ENCODE data around the gene NDUFS1. TPM values are rescaled to one million over a fixed set of nuclear protein-coding genes. Genes with fewer than 3 reads are reported as not detected.

NDUFS1 gene
- total and polyA plus RNA-seq, 2 of the 8 experiments (the other 6 are each of a cell fraction or from before 2014, with no cell fraction given) = 42.1 to 97.0 TPM

DNA sequence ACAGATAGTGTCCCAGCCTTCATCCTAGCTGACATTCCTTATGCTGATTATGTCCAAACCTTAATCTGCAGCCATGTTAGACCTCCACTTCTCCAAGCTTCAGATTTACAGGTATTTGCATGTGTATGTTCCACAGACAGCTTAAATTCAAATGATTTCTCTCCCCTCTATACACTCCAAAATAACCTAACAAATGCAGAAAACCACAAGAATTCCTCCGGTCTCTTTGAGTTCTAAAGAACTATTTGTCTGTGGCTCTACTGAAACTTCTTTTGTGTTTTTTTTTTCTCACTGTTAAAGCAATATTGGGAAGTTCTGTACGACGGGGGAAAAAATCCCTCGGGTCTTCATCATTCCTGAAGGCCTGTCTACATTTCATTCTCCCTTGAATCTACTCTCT lies 8.6 kb downstream of the NDUFS1 start:
- H2BK20ac ChIP-seq (ENCODE audit: low read length) = no peak overlapping the region
- H3K9ac ChIP-seq (replicated peaks in 1 of 4; ENCODE audit: extremely low read depth in 1 of 4, low read depth in 3 of 4, low read length in 3 of 4) = no peak overlapping the region
- H3K56ac ChIP-seq (replicated peaks; ENCODE audit: insufficient read length, low read depth, low read length) = no peak overlapping the region
- H3K9me3 ChIP-seq (ENCODE audit: insufficient read depth in 2 of 2, low read depth in 1 of 2, low read length in 1 of 2) = no peaks in the 10 kb centered on the region
- ChIA-PET POLR2A (ENCODE audit: partially characterized antibody) (interaction anchor here (1.1 kb wide), 1 partner anchor 18 kb away, joined by 3 read pairs; no protein-coding TSS in a partner anchor), CTCF (ENCODE audit: partially characterized antibody) (interaction anchor here (1.4 kb wide), 1 partner anchor 142 kb away, joined by 3 read pairs; no protein-coding TSS in a partner anchor)
- 91% methylated on average over 4 of the region's 4 CpGs; no CpG with 5 or more reads in 1 of the 2 experiments for WGBS, 2 experiments (ENCODE audit: extremely low coverage in 1 of 2, insufficient coverage in 1 of 2, insufficient read length in 1 of 2, insufficient replicate concordance in 2 of 2, low coverage in 1 of 2, low lambda C conversion rate in 2 of 2, missing lambda C conversion rate in 1 of 2)
- H3K79me1 ChIP-seq (ENCODE audit: low read depth, low read length) = no peaks in the 10 kb centered on the region
- no peaks in the 10 kb centered on the region for H3K27me3 ChIP-seq (replicated peaks in 1 of 4; ENCODE audit: control insufficient read depth in 3 of 4, extremely low read depth in 1 of 4, insufficient read depth in 3 of 4, low read length in 3 of 4)
- H2BK12ac ChIP-seq (ENCODE audit: low read depth, low read length) = no peak overlapping the region
- H2BK120ac ChIP-seq (replicated peaks; ENCODE audit: low read depth, low read length) = no peak overlapping the region
- no peaks in the 10 kb centered on the region for H3K23me2 ChIP-seq (ENCODE audit: low read depth, low read length)
- no peak overlapping the region for H4K8ac ChIP-seq (ENCODE audit: extremely low read depth, insufficient read depth, low read length)
- H3K23ac ChIP-seq (ENCODE audit: insufficient read length) = no peak overlapping the region
- H3K18ac ChIP-seq (ENCODE audit: extremely low read depth, low read length) = no peak overlapping the region
- H3K4ac ChIP-seq (replicated peaks; ENCODE audit: insufficient read length, low read depth, low read length) = no peak overlapping the region
- no peak overlapping the region for H4K5ac ChIP-seq (ENCODE audit: insufficient read length, low read depth, low read length)
- H3K79me2 ChIP-seq (ENCODE audit: control insufficient read depth in 1 of 2, insufficient read depth in 2 of 2, low read length in 2 of 2) = peaks cover 0 to 35% of the 10 kb centered on the region in 2 experiments; a peak in 2 of 4 replicates
- H2BK15ac ChIP-seq (ENCODE audit: low read length) = no peak overlapping the region
- peaks cover 9 to 57% (median 37%) of the 10 kb centered on the region in 4 experiments for H3K36me3 ChIP-seq (ENCODE audit: control insufficient read depth in 2 of 4, insufficient read depth in 4 of 4, low read length in 3 of 4)
- H3K4me1 ChIP-seq (replicated peaks in 1 of 4; ENCODE audit: control insufficient read depth in 3 of 4, insufficient read depth in 4 of 4, low read length in 3 of 4) = no peaks in the 10 kb centered on the region
- H2BK5ac ChIP-seq (ENCODE audit: low read depth, low read length) = no peak overlapping the region
- no peak overlapping the region for H2AK5ac ChIP-seq (ENCODE audit: low read depth, low read length)
- no peak overlapping the region for H4K91ac ChIP-seq (replicated peaks; ENCODE audit: insufficient read length, low read length)
- no peak overlapping the region for H2AFZ ChIP-seq (ENCODE audit: low read length)
- no peak for DNase-seq (ENCODE audit: low read depth in 1 of 2, low spot score in 2 of 2)
- no peaks in the 10 kb centered on the region for H4K20me1 ChIP-seq (replicated peaks in 1 of 2; ENCODE audit: control insufficient read depth in 1 of 2, insufficient read depth in 2 of 2, low read length in 2 of 2)
- H3K4me3 ChIP-seq (ENCODE audit: extremely low read depth in 1 of 4, insufficient read depth in 2 of 4, low read depth in 3 of 4, low read length in 4 of 4) = no peak overlapping the region
- H3K4me2 ChIP-seq (ENCODE audit: insufficient read depth in 1 of 2, low read depth in 2 of 2, low read length in 2 of 2) = no peak overlapping the region
- FAIRE-seq = no peak
- H3K14ac ChIP-seq (ENCODE audit: insufficient read length) = no peak overlapping the region
- H3K27ac ChIP-seq (ENCODE audit: low read depth, low read length) = no peak overlapping the region

All from H1 (cell line).